GM12878 (cell line): ENCODE results near the gene PRX. TPM values are rescaled to one million over a fixed set of nuclear protein-coding genes. Genes with fewer than 3 reads are reported as not detected.

Experiments
- ATF7 ChIP-seq: fragments of 450-650 bp; IDR thresholded peaks from 2 replicates; pipeline ENCODE4 v1.6.1; 2016; ENCODE audit warnings: low read depth, mild to moderate bottlenecking
- IKZF1 ChIP-seq: fragments of 450-650 bp; conservative IDR thresholded peaks from 2 replicates; pipeline ENCODE4 v1.6.1; 2017; ENCODE audit warnings: antibody characterized with exemption, mild to moderate bottlenecking
- KAT2A ChIP-seq: conservative IDR thresholded peaks from 2 replicates; pipeline ENCODE4 v1.6.1; 2011; ENCODE audit warnings: low read depth, low read length; ENCODE audit not compliant: control insufficient read depth
- MTA2 ChIP-seq: fragments of 450-650 bp; IDR thresholded peaks from 2 replicates; pipeline ENCODE4 v1.6.1; 2016; ENCODE audit warnings: low read depth, mild to moderate bottlenecking, moderate library complexity
- NRF1 ChIP-seq: conservative IDR thresholded peaks from 2 replicates; pipeline ENCODE4 v1.6.1; 2011; ENCODE audit warnings: mild to moderate bottlenecking, low read depth, low read length, improper control_type of control experiment
- PAX5 ChIP-seq: IDR thresholded peaks from 2 replicates; pipeline ENCODE4 v1.6.1; 2011; ENCODE audit warnings: low read depth, low read length, borderline replicate concordance
- RUNX3 ChIP-seq: IDR thresholded peaks from 2 replicates; pipeline ENCODE4 v1.6.1; 2012; ENCODE audit warnings: low read length, inconsistent platforms
- SIX5 ChIP-seq: IDR thresholded peaks from 2 replicates; pipeline ENCODE4 v1.6.1; 2011; ENCODE audit warnings: mild to moderate bottlenecking, low read depth, low read length, moderate library complexity; ENCODE audit not compliant: severe bottlenecking
- SMAD5 ChIP-seq: IDR thresholded peaks from 2 replicates; pipeline ENCODE4 v1.6.1; 2016; ENCODE audit warnings: antibody characterized with exemption, low read depth
- SP1 ChIP-seq: IDR thresholded peaks from one replicate; pipeline ENCODE4 v1.6.1; 2011; ENCODE audit warnings: low read depth, low read length
- TAF1 ChIP-seq: IDR thresholded peaks from 2 replicates; pipeline ENCODE4 v1.6.1; 2011; ENCODE audit warnings: mild to moderate bottlenecking, low read depth, low read length, borderline replicate concordance
- TBL1XR1 ChIP-seq: IDR thresholded peaks from 2 replicates; pipeline ENCODE4 v1.6.1; 2012; ENCODE audit warnings: low read depth, low read length, improper control_type of control experiment
- TCF7 ChIP-seq: IDR thresholded peaks from 2 replicates; pipeline ENCODE4 v1.6.1; 2014; ENCODE audit warnings: antibody characterized with exemption, borderline replicate concordance
- polyA plus RNA-seq, 11 experiments: library from polyadenylated mRNA; depleted of rRNA in 4 of 11; unstranded in 6 of 11; stranded (reverse) in 5 of 11; fragments of >200 nt; fragmentation: Nextera tagmentation in 4 of 11; fragmentation: Illumina TruSeq in 1 of 11; extraction: Ambion mirVana in 4 of 11; extraction: Trizol in 1 of 11; gene quantifications; 1 replicate in 1 of 11; 2 replicates in 10 of 11; pipeline versions ENCODE4 v1.2.1 to v1.2.3, GENCODE V29; 2011 to 2016; ENCODE audit warnings: inconsistent platforms in 2 of 11, missing spikeins in 2 of 11, low read depth in 1 of 11
- total RNA-seq, 4 experiments: library from RNA; depleted of rRNA in 3 of 4; stranded (reverse); fragments of >200 nt in 3 of 4; fragmentation: Illumina TruSeq in 1 of 4; extraction: Trizol in 1 of 4; gene quantifications; 2 replicates each; pipeline versions ENCODE4 v1.2.1 to v1.2.3, GENCODE V29; 2013 to 2021
- TF ChIP-seq, protein P1 (sequence below): fragments of 450-650 bp; IDR thresholded peaks from 2 replicates; pipeline ENCODE4 v1.6.1; 2017; ENCODE audit warnings: mild to moderate bottlenecking, moderate library complexity
- TF ChIP-seq, protein P2 (sequence below): fragments of 450-650 bp; IDR thresholded peaks from 2 replicates; pipeline ENCODE4 v1.6.1; 2017; ENCODE audit warnings: low read depth, mild to moderate bottlenecking, moderate library complexity

PRX gene
- total and polyA plus RNA-seq, 10 of the 15 experiments (the other 5 are each of a cell fraction or from before 2014, with no cell fraction given), result 0.02 to 1.4 (median 0.54) TPM; not detected in 1

DNA sequence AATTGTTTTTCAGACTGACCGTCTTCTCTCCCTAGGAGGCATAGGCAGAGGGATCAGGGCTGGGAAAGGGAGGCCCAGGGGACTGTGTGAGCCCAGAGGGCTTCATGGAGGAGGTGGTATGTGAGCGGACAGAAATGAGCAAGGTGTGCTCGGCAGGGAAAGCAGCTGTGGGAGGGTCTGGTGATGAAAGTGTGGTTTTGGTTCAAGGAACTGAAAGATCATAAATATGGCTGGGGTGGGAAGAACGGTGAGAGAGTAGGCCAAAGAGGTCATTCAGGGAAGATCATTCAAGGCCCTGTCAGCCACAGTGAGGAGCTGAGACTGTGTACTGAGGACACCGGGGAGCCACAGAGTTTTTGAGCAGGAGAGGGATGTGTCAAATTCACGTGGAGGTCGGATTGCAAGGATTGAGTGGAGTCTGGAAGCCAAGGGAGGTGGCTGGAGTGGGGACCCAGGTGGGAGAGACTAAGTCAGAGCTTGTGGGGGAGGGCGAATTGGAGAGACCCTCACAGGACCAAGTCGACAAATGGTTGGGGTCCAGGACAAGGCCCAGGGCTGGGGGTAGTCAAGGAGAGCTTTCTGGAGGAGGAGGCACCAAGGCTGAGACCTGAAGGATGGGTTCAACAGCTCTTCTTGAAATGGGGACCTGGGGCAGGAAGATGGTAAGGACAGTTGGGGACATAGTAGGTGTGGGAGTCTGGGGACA, 57.0 kb downstream of the PRX start (continued):
- TF ChIP-seq, protein P1, sequence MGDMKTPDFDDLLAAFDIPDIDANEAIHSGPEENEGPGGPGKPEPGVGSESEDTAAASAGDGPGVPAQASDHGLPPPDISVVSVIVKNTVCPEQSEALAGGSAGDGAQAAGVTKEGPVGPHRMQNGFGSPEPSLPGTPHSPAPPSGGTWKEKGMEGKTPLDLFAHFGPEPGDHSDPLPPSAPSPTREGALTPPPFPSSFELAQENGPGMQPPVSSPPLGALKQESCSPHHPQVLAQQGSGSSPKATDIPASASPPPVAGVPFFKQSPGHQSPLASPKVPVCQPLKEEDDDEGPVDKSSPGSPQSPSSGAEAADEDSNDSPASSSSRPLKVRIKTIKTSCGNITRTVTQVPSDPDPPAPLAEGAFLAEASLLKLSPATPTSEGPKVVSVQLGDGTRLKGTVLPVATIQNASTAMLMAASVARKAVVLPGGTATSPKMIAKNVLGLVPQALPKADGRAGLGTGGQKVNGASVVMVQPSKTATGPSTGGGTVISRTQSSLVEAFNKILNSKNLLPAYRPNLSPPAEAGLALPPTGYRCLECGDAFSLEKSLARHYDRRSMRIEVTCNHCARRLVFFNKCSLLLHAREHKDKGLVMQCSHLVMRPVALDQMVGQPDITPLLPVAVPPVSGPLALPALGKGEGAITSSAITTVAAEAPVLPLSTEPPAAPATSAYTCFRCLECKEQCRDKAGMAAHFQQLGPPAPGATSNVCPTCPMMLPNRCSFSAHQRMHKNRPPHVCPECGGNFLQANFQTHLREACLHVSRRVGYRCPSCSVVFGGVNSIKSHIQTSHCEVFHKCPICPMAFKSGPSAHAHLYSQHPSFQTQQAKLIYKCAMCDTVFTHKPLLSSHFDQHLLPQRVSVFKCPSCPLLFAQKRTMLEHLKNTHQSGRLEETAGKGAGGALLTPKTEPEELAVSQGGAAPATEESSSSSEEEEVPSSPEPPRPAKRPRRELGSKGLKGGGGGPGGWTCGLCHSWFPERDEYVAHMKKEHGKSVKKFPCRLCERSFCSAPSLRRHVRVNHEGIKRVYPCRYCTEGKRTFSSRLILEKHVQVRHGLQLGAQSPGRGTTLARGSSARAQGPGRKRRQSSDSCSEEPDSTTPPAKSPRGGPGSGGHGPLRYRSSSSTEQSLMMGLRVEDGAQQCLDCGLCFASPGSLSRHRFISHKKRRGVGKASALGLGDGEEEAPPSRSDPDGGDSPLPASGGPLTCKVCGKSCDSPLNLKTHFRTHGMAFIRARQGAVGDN, result no peak
- peak; percentile 97 for TF ChIP-seq RUNX3
- peak; percentile 83 for TF ChIP-seq IKZF1
- no peak for TF ChIP-seq KAT2A
- TF ChIP-seq TAF1, result peak; percentile 44; the same call in 1 of the 2 replicates
- no peak for TF ChIP-seq SP1
- TF ChIP-seq MTA2, result peak; percentile 51
- peak; percentile 34; the same call in 1 of the 2 replicates for TF ChIP-seq PAX5
- TF ChIP-seq TBL1XR1, result no peak
- no peak for TF ChIP-seq SMAD5
- peak; percentile 70 for TF ChIP-seq ATF7
- no peak for TF ChIP-seq TCF7
- no peak for TF ChIP-seq SIX5
- no peak for TF ChIP-seq NRF1
- TF ChIP-seq, protein P2, sequence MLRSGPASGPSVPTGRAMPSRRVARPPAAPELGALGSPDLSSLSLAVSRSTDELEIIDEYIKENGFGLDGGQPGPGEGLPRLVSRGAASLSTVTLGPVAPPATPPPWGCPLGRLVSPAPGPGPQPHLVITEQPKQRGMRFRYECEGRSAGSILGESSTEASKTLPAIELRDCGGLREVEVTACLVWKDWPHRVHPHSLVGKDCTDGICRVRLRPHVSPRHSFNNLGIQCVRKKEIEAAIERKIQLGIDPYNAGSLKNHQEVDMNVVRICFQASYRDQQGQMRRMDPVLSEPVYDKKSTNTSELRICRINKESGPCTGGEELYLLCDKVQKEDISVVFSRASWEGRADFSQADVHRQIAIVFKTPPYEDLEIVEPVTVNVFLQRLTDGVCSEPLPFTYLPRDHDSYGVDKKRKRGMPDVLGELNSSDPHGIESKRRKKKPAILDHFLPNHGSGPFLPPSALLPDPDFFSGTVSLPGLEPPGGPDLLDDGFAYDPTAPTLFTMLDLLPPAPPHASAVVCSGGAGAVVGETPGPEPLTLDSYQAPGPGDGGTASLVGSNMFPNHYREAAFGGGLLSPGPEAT, result peak; percentile 65; the same call in 1 of the 2 replicates
- TF ChIP-seq, all 136 proteins: peak for 42
